NT2/D1 (cell line): ENCODE data around the gene EGLN3.

ENCODE experiments used
- SUZ12 ChIP-seq: IDR thresholded peaks from 2 replicates; pipeline ENCODE4 v1.6.1; 2011; ENCODE audit not compliant: insufficient read length, insufficient read depth; ENCODE audit errors: extremely low read depth
- YY1 ChIP-seq: IDR thresholded peaks from 2 replicates; pipeline ENCODE4 v1.6.1; 2011; ENCODE audit not compliant: insufficient read length, insufficient read depth
- ZNF274 ChIP-seq: IDR thresholded peaks from 2 replicates; pipeline ENCODE4 v1.6.1; 2011; ENCODE audit warnings: mild to moderate bottlenecking, low read depth, low read length

GRCh38 chr14:33997611-33998010 is 46.7 kb upstream of the EGLN3 start:
- TF ChIP-seq ZNF274 (no peak), YY1 (no peak), SUZ12 (no peak)
